ENCODE results near the gene SEMA5B. TPM values are rescaled to one million over a fixed set of nuclear protein-coding genes. Genes with fewer than 3 reads are reported as not detected.

Gene SEMA5B
- total and polyA plus RNA-seq, 2 donors (not counting 3 experiments of a cell fraction or from before 2014, with no cell fraction given) = 0.07 TPM; not detected in 1

- TF ChIP-seq GATA2 (IDR thresholded peaks at IDR 0.05; ENCODE audit: insufficient read depth, insufficient read length, low read depth, low read length) (no peak), POLR2AphosphoS5 (IDR thresholded peaks at IDR 0.05; ENCODE audit: insufficient read depth, low read depth, low read length) (no peak), CTCF (IDR thresholded peaks at IDR 0.05; ENCODE audit: extremely low read depth in 1 of 2, insufficient read depth in 1 of 2, low read depth in 1 of 2, low read length in 2 of 2) (no peak), FOS (IDR thresholded peaks at IDR 0.05; ENCODE audit: borderline replicate concordance, insufficient read depth, low read length) (no peak), JUN (IDR thresholded peaks at IDR 0.05; ENCODE audit: borderline replicate concordance, insufficient read depth, insufficient read length, low read depth) (no peak), EZH2 (IDR thresholded peaks at IDR 0.05; ENCODE audit: borderline replicate concordance, low read depth, low read length, severe bottlenecking) (no peak), POLR2A (IDR thresholded peaks at IDR 0.05; ENCODE audit: low read depth, low read length) (no peak), MYC (IDR thresholded peaks at IDR 0.05; ENCODE audit: low read depth, low read length) (no peak), MAX (IDR thresholded peaks at IDR 0.05; ENCODE audit: insufficient read depth, insufficient read length) (no peak)
- intact Hi-C loops (cut with micrococcal nuclease) (no loop called here), dilution Hi-C loops (cut with MboI; ENCODE audit: extremely low pct_ligation_motif_present, low sequenced_read_pairs) (no loop called here)
- no peak for DNase-seq (ENCODE audit: low read depth, low spot score)
- Histone ChIP-seq H3K27ac (ENCODE audit: insufficient read depth, low read depth, low read length) (no peak overlapping the region), H3K9ac (replicated peaks; ENCODE audit: extremely low read depth, insufficient read depth, low read length) (no peak overlapping the region), H3K27me3 (ENCODE audit: control insufficient read depth in 2 of 2, insufficient read depth in 2 of 2, low read length in 2 of 2) (peaks cover 17 to 28% of the 10 kb centered on the region in 2 experiments), H3K36me3 (ENCODE audit: control insufficient read depth in 2 of 2, extremely low read depth in 1 of 2, insufficient read depth in 2 of 2, low read length in 2 of 2) (no peaks in the 10 kb centered on the region), H3K4me3 (replicated peaks in 1 of 3; ENCODE audit: insufficient read depth in 1 of 3, low read depth in 1 of 3, low read length in 3 of 3) (no peak overlapping the region), H3K9me1 (replicated peaks; ENCODE audit: control insufficient read depth, extremely low read depth, insufficient read depth, low read length) (no peaks in the 10 kb centered on the region), H2AFZ (ENCODE audit: low read depth, low read length) (no peak overlapping the region), H3K4me1 (ENCODE audit: control insufficient read depth, extremely low read depth, insufficient read depth, low read length) (no peaks in the 10 kb centered on the region), H3K4me2 (ENCODE audit: insufficient read depth, low read length) (no peak overlapping the region), H4K20me1 (replicated peaks; ENCODE audit: control insufficient read depth, extremely low read depth, insufficient read depth, low read length) (no peaks in the 10 kb centered on the region), H3K79me2 (ENCODE audit: control insufficient read depth, insufficient read depth, low read length) (no peaks in the 10 kb centered on the region), H3K9me3 (replicated peaks; ENCODE audit: control insufficient read depth, insufficient read depth, low read length) (no peaks in the 10 kb centered on the region)
- BruUV-seq (replicated peaks) = no TSS peak
- FAIRE-seq = no peak
- ChIA-PET POLR2A (no interaction called here), CTCF (interaction anchor here (1.1 kb wide), 1 partner anchor 162 kb away, joined by 3 read pairs; no protein-coding TSS in a partner anchor)
These were observed 110.2 kb downstream of the SEMA5B start for GRCh38 chr3:122917412-122917811.

Measured in endothelial cell of umbilical vein (primary cell).